OCI-LY1 (cell line): ENCODE results near the gene RBL1.
"Not testable (repeated sequence)": the region's sequence is repeated elsewhere in the genome, so short reads cannot be mapped to it uniquely, and the experiment has no call there.

Experiments used
- CTCF ChIP-seq: fragments of 200-600 bp; sonication (generic), shearing (Covaris generic); IDR thresholded peaks from 2 replicates; pipeline ENCODE4 v1.5.1; 2017; ENCODE audit warnings: mild to moderate bottlenecking, antibody characterized with exemption, low read length, moderate library complexity, mixed read lengths
- EZH2 ChIP-seq: fragments of 200-600 bp; sonication (generic), shearing (Covaris generic); IDR thresholded peaks from 2 replicates; pipeline ENCODE4 v1.8.0; 2017; ENCODE audit warnings: borderline replicate concordance, mixed run types, mild to moderate bottlenecking, antibody characterized with exemption, low read length, moderate library complexity, mixed read lengths

DNA sequence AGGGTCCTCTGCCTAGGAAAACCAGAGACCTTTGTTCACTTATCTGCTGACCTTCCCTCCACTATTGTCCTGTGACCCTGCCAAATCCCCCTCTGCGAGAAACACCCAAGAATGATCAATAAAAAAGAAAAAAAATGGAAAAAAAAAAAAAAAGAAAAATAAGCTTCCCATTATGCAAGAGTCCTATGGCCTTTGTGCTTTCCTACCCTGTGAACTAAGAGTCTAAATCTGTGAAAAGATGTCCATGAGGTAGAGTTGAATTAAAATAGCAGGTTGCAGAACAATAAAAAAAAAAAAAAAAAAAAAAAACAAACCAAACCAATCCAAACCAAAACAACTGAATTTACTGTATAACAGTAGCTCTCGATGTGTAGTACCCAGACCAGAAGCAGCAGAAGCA lies 94.2 kb downstream of the RBL1 start:
- TF ChIP-seq CTCF, EZH2: not testable (repeated sequence)
